Measurements from ENCODE around the gene SPATA32. TPM values are rescaled to one million over a fixed set of nuclear protein-coding genes. Genes with fewer than 3 reads are reported as not detected.
A peak's percentile ranks its signal among the peaks of the same experiment; 100 is the strongest.

SPATA32 gene
- total RNA-seq, 1 donor from 2014 or later, result not detected

DNA sequence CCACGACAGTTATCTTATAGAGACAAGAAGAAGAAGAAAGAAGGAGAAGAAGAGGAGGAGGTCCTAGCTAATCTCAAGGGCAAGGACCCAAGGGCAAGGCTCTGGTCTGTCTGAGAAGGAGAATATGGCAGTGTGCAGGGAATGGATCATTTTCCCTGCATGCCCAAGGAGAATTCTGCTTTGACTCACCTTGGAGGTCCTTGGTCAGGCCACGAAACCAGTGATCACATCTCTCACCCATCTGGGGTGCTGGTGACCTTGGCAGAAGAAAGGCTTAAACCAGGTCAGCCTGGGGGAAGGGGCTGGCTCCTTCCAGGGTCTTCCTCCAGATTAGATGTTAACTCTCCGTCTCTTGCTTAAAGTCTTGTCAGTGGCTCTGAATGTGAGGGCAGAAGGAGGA lies 41.8 kb downstream of the SPATA32 start:
- DNase-seq (ENCODE audit: low spot score), result no peak
- ATAC-seq, result no peak

DNA sequence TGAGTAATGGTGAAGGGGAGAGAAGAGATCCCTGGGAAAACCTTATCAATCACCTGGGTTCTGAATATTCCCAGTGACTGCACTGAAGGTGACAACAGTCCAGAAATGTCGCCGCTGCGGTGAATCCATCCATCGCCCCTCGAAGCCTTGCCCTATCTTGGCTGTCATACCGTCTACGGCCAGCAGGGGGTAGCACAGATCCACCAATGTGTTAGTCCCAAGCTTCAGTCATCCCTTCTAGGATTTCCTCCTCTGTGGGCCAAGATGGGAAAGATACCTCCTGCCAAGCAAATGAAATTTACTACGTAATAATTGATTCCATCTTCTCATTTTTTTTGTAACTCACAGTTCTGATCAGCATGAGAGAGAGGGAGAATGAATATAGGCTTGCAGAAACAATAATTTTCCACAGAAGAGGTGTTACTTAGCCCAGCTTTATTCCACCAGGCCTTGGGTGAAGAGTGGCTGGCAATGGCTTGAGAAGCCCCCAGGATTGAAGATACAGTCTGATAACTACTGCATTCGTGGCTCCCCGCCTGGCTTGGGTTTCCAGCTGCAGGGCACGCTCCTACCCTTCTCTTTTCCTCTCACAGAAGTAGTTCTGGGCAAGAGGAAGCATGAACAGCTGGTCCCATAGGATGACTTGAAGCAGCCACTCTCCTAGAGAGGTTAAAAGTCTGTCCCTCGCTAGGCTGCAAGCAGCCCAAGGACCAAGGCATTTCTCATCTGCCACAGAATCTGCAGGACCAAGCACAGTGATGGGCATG lies 42.8 kb downstream of the SPATA32 start:
- DNase-seq (ENCODE audit: low spot score) (peak; percentile 80), ATAC-seq (peak; percentile 97)

Other genes with a start within 250 kb of the SPATA32 start
- gene DCAKD, start 210.5 kb downstream of the SPATA32 start, total RNA-seq, result 19.3 TPM
- 77.0 TPM for gene NMT1, start 200.8 kb downstream of the SPATA32 start, total RNA-seq
- gene PLCD3, start 129.6 kb downstream of the SPATA32 start, total RNA-seq, result 3.4 TPM
- 90.3 TPM for gene ACBD4, start 126.4 kb downstream of the SPATA32 start, total RNA-seq
- 29.3 TPM for gene HEXIM1, start 113.6 kb downstream of the SPATA32 start, total RNA-seq
- 14.2 TPM for gene HEXIM2, start 100.2 kb downstream of the SPATA32 start, total RNA-seq
- 3.4 TPM for gene FMNL1, start 40.2 kb downstream of the SPATA32 start, total RNA-seq
- 6.9 TPM for gene MAP3K14, start 54.9 kb upstream of the SPATA32 start, total RNA-seq
- gene ARHGAP27, start 170.8 kb upstream of the SPATA32 start, total RNA-seq, result 6.5 TPM
- gene PLEKHM1, start 228.6 kb upstream of the SPATA32 start, total RNA-seq, result 23.7 TPM

All from left lobe of liver (tissue), 2 donors.